ENCODE measurements around the gene STXBP5. TPM values are rescaled to one million over a fixed set of nuclear protein-coding genes. Genes with fewer than 3 reads are reported as not detected.
A peak's percentile ranks its signal among the peaks of the same experiment; 100 is the strongest.

The STXBP5 gene
- total RNA-seq, 2 donors from 2014 or later = 22.2 to 27.3 TPM

- no peak overlapping the region for H3K27ac ChIP-seq
- DNase-seq (ENCODE audit: low spot score) (no peak), ATAC-seq (ENCODE audit: insufficient number of reproducible peaks, low FRiP score, low read depth) (no peak)
Observed at GRCh38 chr6:147279427-147279826, 75.2 kb downstream of the STXBP5 start.

GRCh38 chr6:147281895-147282565 is 77.8 kb downstream of the STXBP5 start:
- Histone ChIP-seq H3K27ac (no peak overlapping the region), H3K4me1 (ENCODE audit: control insufficient read depth in 1 of 2, low read depth in 2 of 2) (no peaks in the 10 kb centered on the region), H3K9me3 (no peaks in the 10 kb centered on the region), H3K36me3 (peaks cover 4% of the 10 kb centered on the region), H3K27me3 (replicated peaks; ENCODE audit: insufficient read depth) (no peaks in the 10 kb centered on the region), H3K4me3 (no peak overlapping the region)
- DNase-seq (ENCODE audit: low spot score) = no peak
- ATAC-seq (ENCODE audit: insufficient number of reproducible peaks, low FRiP score, low read depth) = no peak
- TF ChIP-seq CTCF (IDR thresholded peaks at IDR 0.05) = no peak

More at GRCh38 chr6:147279427-147279826, 75.2 kb downstream of the STXBP5 start:
- no peak for TF ChIP-seq CTCF (IDR thresholded peaks at IDR 0.05)
- Histone ChIP-seq H3K9me3 (no peaks in the 10 kb centered on the region), H3K36me3 (peaks cover 4% of the 10 kb centered on the region), H3K4me3 (no peak overlapping the region), H3K4me1 (ENCODE audit: control insufficient read depth in 1 of 2, low read depth in 2 of 2) (no peaks in the 10 kb centered on the region), H3K27me3 (replicated peaks; ENCODE audit: insufficient read depth) (no peaks in the 10 kb centered on the region)

- TF ChIP-seq CTCF (IDR thresholded peaks at IDR 0.05) = no peak
- no peak overlapping the region for H3K27ac ChIP-seq
- H3K27me3 ChIP-seq (replicated peaks; ENCODE audit: insufficient read depth) = no peaks in the 10 kb centered on the region
- no peaks in the 10 kb centered on the region for H3K9me3 ChIP-seq
- DNase-seq (ENCODE audit: low spot score) = no peak
- H3K4me3 ChIP-seq = no peak overlapping the region
- peaks cover 4% of the 10 kb centered on the region for H3K36me3 ChIP-seq
- H3K4me1 ChIP-seq (ENCODE audit: control insufficient read depth in 1 of 2, low read depth in 2 of 2) = no peaks in the 10 kb centered on the region
- no peak for ATAC-seq (ENCODE audit: insufficient number of reproducible peaks, low FRiP score, low read depth)
Observed at GRCh38 chr6:147282566-147282959, 78.3 kb downstream of the STXBP5 start.

- Histone ChIP-seq H3K4me1 (ENCODE audit: control insufficient read depth in 1 of 2, low read depth in 2 of 2) (no peaks in the 10 kb centered on the region), H3K4me3 (no peak overlapping the region), H3K27me3 (replicated peaks; ENCODE audit: insufficient read depth) (no peaks in the 10 kb centered on the region), H3K27ac (no peak overlapping the region), H3K9me3 (no peaks in the 10 kb centered on the region), H3K36me3 (peaks cover 4% of the 10 kb centered on the region)
- ATAC-seq (ENCODE audit: insufficient number of reproducible peaks, low FRiP score, low read depth) = no peak
- TF ChIP-seq CTCF (IDR thresholded peaks at IDR 0.05) = no peak
- DNase-seq (ENCODE audit: low spot score) = no peak
Observed at GRCh38 chr6:147283460-147283859, 79.2 kb downstream of the STXBP5 start.

GRCh38 chr6:147285087-147285855 is 81.1 kb downstream of the STXBP5 start:
- peak; percentile 49 for TF ChIP-seq CTCF (IDR thresholded peaks at IDR 0.05)
- no peaks in the 10 kb centered on the region for H3K4me1 ChIP-seq (ENCODE audit: control insufficient read depth in 1 of 2, low read depth in 2 of 2)
- H3K9me3 ChIP-seq = no peaks in the 10 kb centered on the region
- peak; percentile 25 for ATAC-seq (ENCODE audit: insufficient number of reproducible peaks, low FRiP score, low read depth)
- H3K27ac ChIP-seq = no peak overlapping the region
- DNase-seq (ENCODE audit: low spot score) = no peak
- no peaks in the 10 kb centered on the region for H3K27me3 ChIP-seq (replicated peaks; ENCODE audit: insufficient read depth)
- H3K4me3 ChIP-seq = no peak overlapping the region
- H3K36me3 ChIP-seq = no peaks in the 10 kb centered on the region
